ENCODE results near the gene ANKMY2. TPM values are rescaled to one million over a fixed set of nuclear protein-coding genes. Genes with fewer than 3 reads are reported as not detected.

The ANKMY2 gene
- total and polyA plus RNA-seq, 8 donors, result 3.9 to 11.4 (median 8.2) TPM

DNA sequence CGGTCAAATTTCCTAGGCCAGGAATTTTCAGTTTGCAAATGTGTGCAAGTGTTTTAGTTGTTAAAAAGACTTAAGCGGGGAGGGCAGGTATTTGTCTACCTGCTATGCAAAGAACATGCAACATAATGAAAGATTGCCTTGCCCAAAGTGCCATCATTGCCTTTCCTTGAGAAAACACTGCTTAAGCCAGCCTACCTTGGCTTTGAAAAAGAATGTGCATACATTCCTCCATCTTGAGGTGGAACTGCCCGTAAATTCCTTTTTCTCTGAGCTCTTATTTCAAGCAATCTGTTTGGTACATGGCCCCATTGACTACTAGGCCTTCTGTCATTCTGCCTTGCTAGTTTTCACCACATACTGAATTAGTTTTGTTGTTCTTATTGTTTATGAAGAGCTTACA, 29.7 kb upstream of the ANKMY2 start:
- ATAC-seq (no peak), FAIRE-seq (no peak), DNase-seq (no peak)
- H3K27ac ChIP-seq, result no peak overlapping the region
- H3K36me3 ChIP-seq, result peaks cover 0 to 13% (median 0%) of the 10 kb centered on the region in 3 donors
- H3K4me1 ChIP-seq, result no peaks in the 10 kb centered on the region
- 96 to 97% methylated on average over 3 of the region's 3 CpGs for WGBS, 2 donors
- no peak overlapping the region for H3K4me3 ChIP-seq
- no peaks in the 10 kb centered on the region for H3K9me3 ChIP-seq
- TF ChIP-seq, protein P1, sequence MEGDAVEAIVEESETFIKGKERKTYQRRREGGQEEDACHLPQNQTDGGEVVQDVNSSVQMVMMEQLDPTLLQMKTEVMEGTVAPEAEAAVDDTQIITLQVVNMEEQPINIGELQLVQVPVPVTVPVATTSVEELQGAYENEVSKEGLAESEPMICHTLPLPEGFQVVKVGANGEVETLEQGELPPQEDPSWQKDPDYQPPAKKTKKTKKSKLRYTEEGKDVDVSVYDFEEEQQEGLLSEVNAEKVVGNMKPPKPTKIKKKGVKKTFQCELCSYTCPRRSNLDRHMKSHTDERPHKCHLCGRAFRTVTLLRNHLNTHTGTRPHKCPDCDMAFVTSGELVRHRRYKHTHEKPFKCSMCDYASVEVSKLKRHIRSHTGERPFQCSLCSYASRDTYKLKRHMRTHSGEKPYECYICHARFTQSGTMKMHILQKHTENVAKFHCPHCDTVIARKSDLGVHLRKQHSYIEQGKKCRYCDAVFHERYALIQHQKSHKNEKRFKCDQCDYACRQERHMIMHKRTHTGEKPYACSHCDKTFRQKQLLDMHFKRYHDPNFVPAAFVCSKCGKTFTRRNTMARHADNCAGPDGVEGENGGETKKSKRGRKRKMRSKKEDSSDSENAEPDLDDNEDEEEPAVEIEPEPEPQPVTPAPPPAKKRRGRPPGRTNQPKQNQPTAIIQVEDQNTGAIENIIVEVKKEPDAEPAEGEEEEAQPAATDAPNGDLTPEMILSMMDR (IDR thresholded peaks at IDR 0.05), result no peak
- H3K27me3 ChIP-seq, result no peaks in the 10 kb centered on the region
- intact Hi-C loops (cut with DNase I), result no loop called here

DNA sequence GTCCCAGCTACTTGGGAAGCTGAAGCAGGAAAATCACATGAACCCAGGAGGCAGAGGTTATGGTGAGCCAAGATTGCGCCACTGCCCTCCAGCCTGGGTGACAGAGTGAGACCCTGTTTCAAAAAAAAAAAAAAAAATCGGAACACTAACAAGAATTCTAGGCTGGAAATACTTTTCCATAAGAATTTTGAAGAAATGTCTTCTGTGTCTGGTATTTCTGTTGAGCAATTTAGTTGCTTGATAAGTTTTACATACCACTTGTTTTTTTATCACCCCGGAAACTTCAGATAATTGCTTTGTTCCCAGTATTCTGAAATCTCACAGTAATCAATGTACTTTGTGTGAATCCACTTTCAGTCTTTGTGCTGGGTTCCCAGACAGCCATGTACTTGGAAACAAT, 26.3 kb upstream of the ANKMY2 start:
- ATAC-seq, result no peak
- WGBS, 2 donors, result 85 to 90% methylated on average over 3 of the region's 3 CpGs
- Histone ChIP-seq H3K4me1 (no peaks in the 10 kb centered on the region), H3K9me3 (no peaks in the 10 kb centered on the region), H3K4me3 (no peak overlapping the region), H3K27ac (no peak overlapping the region), H3K36me3 (peaks cover 0 to 13% (median 0%) of the 10 kb centered on the region in 3 donors), H3K27me3 (no peaks in the 10 kb centered on the region)
- TF ChIP-seq, protein P1 (IDR thresholded peaks at IDR 0.05), result no peak
- no peak for FAIRE-seq
- intact Hi-C loops (cut with DNase I), result no loop called here
- no peak for DNase-seq

DNA sequence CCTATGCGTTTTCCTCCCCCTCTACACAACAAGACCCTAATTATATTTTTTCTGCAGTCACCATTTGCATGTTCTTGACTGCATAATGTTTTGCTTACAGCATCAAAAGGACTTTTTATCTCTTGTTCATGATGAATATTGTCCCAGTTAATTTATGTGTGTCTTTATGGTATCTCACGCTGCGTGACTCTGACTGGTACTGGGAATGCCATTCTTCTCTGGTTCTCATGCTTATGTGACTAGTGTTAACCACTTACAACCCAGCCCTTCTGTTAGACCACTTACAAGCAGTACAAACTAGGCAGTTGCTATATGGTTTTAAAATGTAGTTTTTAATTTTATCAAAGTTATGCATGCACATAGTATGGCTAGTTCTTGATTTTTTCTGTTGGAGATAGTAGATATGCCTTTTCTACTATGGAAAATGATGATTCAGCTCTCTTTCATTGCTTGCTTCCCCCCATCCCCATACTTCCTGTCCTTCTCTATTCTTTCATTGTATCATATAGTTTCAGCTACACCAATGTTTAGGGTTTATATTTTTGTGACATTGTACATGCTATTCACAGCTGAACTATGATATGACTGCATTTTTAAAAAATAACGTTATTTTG, 25.3 kb upstream of the ANKMY2 start:
- no peak for FAIRE-seq
- DNase-seq, result no peak
- Histone ChIP-seq H3K4me1 (no peaks in the 10 kb centered on the region), H3K9me3 (no peaks in the 10 kb centered on the region), H3K4me3 (no peak overlapping the region), H3K27ac (no peak overlapping the region), H3K27me3 (no peaks in the 10 kb centered on the region), H3K36me3 (peaks cover 0 to 7% (median 0%) of the 10 kb centered on the region in 3 donors)
- WGBS, 2 donors, result 92 to 95% methylated on average over 4 of the region's 4 CpGs
- TF ChIP-seq, protein P1 (IDR thresholded peaks at IDR 0.05), result no peak
- intact Hi-C loops (cut with DNase I), result no loop called here
- ATAC-seq, result no peak

DNA sequence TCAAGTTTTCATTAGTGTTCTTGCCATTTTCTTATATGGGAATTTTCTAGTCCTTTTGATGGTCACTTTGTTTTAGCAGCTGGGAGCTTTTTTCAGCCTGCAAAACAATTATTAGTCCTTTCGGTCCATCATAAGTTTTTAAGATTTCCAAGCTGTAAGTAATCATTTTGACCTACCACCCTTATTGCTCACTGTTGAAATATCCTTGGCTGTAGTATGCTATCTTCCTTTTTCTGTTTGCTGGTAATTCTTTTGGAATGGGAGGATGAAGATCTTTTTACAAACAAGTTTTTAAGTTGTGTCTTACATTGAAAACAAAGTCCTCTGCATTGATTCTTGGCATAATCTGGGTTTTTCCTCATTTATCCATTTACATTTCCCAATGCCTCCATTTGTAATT, 24.5 kb upstream of the ANKMY2 start:
- Histone ChIP-seq H3K4me3 (no peak overlapping the region), H3K4me1 (no peaks in the 10 kb centered on the region), H3K36me3 (no peaks in the 10 kb centered on the region), H3K27me3 (no peaks in the 10 kb centered on the region), H3K27ac (no peak overlapping the region), H3K9me3 (no peaks in the 10 kb centered on the region)
- TF ChIP-seq, protein P1 (IDR thresholded peaks at IDR 0.05), result no peak
- ATAC-seq (no peak), FAIRE-seq (no peak), DNase-seq (no peak)
- intact Hi-C loops (cut with DNase I), result no loop called here
- WGBS, 2 donors, result 84 to 93% methylated on average over 1 of the region's 1 CpG

DNA sequence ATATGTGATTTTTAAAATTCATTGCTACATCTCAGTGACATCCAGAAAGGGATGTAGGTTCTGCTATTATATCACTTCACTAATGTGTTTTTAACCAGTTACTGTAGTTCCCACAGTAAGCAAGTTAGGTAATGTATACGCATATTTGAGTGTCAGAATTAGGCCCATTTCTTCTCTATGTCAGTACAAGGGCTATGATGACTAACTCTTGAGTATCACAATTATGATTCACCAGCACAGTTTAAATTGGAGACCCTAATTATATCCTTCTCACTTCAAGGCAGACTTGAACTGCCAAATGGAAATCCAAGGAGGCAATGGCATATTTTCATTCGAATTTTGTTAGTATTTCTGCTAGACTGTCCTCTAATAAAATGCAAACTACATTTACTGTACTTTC, 24.0 kb upstream of the ANKMY2 start:
- H3K27me3 ChIP-seq, result no peaks in the 10 kb centered on the region
- H3K4me3 ChIP-seq, result no peak overlapping the region
- H3K36me3 ChIP-seq, result no peaks in the 10 kb centered on the region
- no peak for DNase-seq
- TF ChIP-seq, protein P1 (IDR thresholded peaks at IDR 0.05), result no peak
- no peaks in the 10 kb centered on the region for H3K4me1 ChIP-seq
- H3K9me3 ChIP-seq, result no peaks in the 10 kb centered on the region
- FAIRE-seq, result no peak
- intact Hi-C loops (cut with DNase I), result no loop called here
- WGBS, 2 donors, result 94 to 96% methylated on average over 2 of the region's 2 CpGs
- H3K27ac ChIP-seq, result no peak overlapping the region
- ATAC-seq, result no peak
